A673 (cell line): ENCODE measurements around the gene L1TD1.

Experiments
- CTCF ChIP-seq: fragments of 300-800, 200-600 bp; sonication (generic); conservative IDR thresholded peaks from 2 replicates; pipeline ENCODE4 v1.5.1; 2017; ENCODE audit warnings: low read depth, mild to moderate bottlenecking, antibody characterized with exemption, low read length, moderate library complexity, mixed read lengths
- EZH2 ChIP-seq: fragments of 200-600 bp; sonication (generic); IDR thresholded peaks from 2 replicates; pipeline ENCODE4 v1.6.1; 2017; ENCODE audit warnings: borderline replicate concordance, low read depth, mild to moderate bottlenecking, mixed read lengths, antibody characterized with exemption, low read length; ENCODE audit not compliant: poor library complexity, severe bottlenecking

DNA sequence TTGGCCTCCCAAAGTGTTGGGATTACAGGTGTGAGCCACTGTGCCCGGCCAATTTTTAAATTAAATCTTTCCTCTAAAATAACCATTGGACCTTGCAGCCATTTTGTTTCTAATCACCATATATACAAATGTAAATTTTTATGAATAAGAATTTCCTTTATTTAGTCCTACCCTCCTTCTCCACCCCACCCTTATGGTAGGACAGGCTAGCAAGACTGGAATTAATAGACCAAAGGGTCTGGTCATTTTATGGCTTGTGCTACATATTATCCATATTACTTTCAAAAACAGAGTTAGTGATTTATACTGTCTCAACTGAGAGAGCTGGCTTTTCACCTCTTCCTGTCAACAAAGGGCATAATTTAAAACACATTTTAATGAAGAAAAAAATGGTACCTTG, 26.5 kb downstream of the L1TD1 start:
- TF ChIP-seq CTCF, result no peak
- TF ChIP-seq EZH2, result no peak
